Parathyroid adenoma (tissue), 2 donors: ENCODE results near the gene KCNH5.

Source experiments
- H2AFZ ChIP-seq: fragments of 300-600 bp; sonication (generic); one replicate; pipeline ENCODE4 v1.7.0; 2017; ENCODE audit warnings: antibody characterized with exemption, mild to moderate bottlenecking
- H3K27ac ChIP-seq: fragments of 300-600 bp; sonication (generic); one replicate; pipeline ENCODE4 v1.7.0; 2017
- H3K27me3 ChIP-seq: fragments of 300-600 bp; sonication (generic); one replicate; pipeline ENCODE4 v1.7.0; 2017; ENCODE audit warnings: low read length; ENCODE audit not compliant: control insufficient read depth, insufficient read depth
- H3K36me3 ChIP-seq: fragments of 300-600 bp; sonication (generic); one replicate; pipeline ENCODE4 v1.7.0; 2017; ENCODE audit warnings: low read length; ENCODE audit not compliant: control insufficient read depth, insufficient read depth
- H3K4me1 ChIP-seq: fragments of 300-600 bp; sonication (generic); one replicate; pipeline ENCODE4 v1.7.0; 2017; ENCODE audit warnings: control low read depth
- H3K4me2 ChIP-seq: fragments of 300-600 bp; sonication (generic); one replicate; pipeline ENCODE4 v1.7.0; 2017; ENCODE audit warnings: low read length
- H3K4me3 ChIP-seq: fragments of 300-600 bp; sonication (generic); one replicate; pipeline ENCODE4 v1.7.0; 2017; ENCODE audit warnings: low read depth, low read length
- H3K79me2 ChIP-seq: fragments of 300-600 bp; sonication (generic); one replicate; pipeline ENCODE4 v1.7.0; 2017; ENCODE audit warnings: control low read depth
- H3K9ac ChIP-seq: fragments of 300-600 bp; sonication (generic); one replicate; pipeline ENCODE4 v1.7.0; 2017; ENCODE audit warnings: mild to moderate bottlenecking
- H3K9me3 ChIP-seq: fragments of 300-600 bp; sonication (generic); one replicate; pipeline ENCODE4 v1.7.0; 2017; ENCODE audit warnings: low read length; ENCODE audit not compliant: control insufficient read depth
- CTCF ChIP-seq: fragments of 300-600 bp; sonication (generic); IDR thresholded peaks from one replicate; pipeline ENCODE4 v1.7.0; 2017; ENCODE audit warnings: antibody characterized with exemption, mild to moderate bottlenecking
- donor health status: primary hyperparathyroidism.

Gene KCNH5

GRCh38 chr14:62988967-62989366, 56.3 kb downstream of the KCNH5 start:
- Histone ChIP-seq H3K9ac (no peak overlapping the region), H3K36me3 (no peaks in the 10 kb centered on the region), H3K27me3 (no peaks in the 10 kb centered on the region), H2AFZ (no peak overlapping the region), H3K9me3 (no peaks in the 10 kb centered on the region), H3K79me2 (no peaks in the 10 kb centered on the region), H3K4me3 (no peak overlapping the region), H3K27ac (no peak overlapping the region), H3K4me1 (no peaks in the 10 kb centered on the region), H3K4me2 (no peak overlapping the region)
- TF ChIP-seq CTCF, result no peak

GRCh38 chr14:62983821-62984220, 61.4 kb downstream of the KCNH5 start:
- no peak overlapping the region for H3K4me2 ChIP-seq
- H3K9ac ChIP-seq, result no peak overlapping the region
- H3K27me3 ChIP-seq, result no peaks in the 10 kb centered on the region
- H3K27ac ChIP-seq, result no peak overlapping the region
- no peaks in the 10 kb centered on the region for H3K36me3 ChIP-seq
- no peak overlapping the region for H3K4me3 ChIP-seq
- no peaks in the 10 kb centered on the region for H3K9me3 ChIP-seq
- no peaks in the 10 kb centered on the region for H3K4me1 ChIP-seq
- H3K79me2 ChIP-seq, result no peaks in the 10 kb centered on the region
- TF ChIP-seq CTCF, result no peak
- no peak overlapping the region for H2AFZ ChIP-seq

GRCh38 chr14:62980693-62981092, 64.6 kb downstream of the KCNH5 start:
- TF ChIP-seq CTCF, result no peak
- Histone ChIP-seq H2AFZ (no peak overlapping the region), H3K9me3 (no peaks in the 10 kb centered on the region), H3K9ac (no peak overlapping the region), H3K4me2 (no peak overlapping the region), H3K4me3 (no peak overlapping the region), H3K27me3 (no peaks in the 10 kb centered on the region), H3K36me3 (no peaks in the 10 kb centered on the region), H3K27ac (no peak overlapping the region), H3K79me2 (no peaks in the 10 kb centered on the region), H3K4me1 (no peaks in the 10 kb centered on the region)

GRCh38 chr14:62957562-62957961, 87.7 kb downstream of the KCNH5 start:
- Histone ChIP-seq H3K9ac (no peak overlapping the region), H3K27me3 (no peaks in the 10 kb centered on the region), H2AFZ (no peak overlapping the region), H3K36me3 (no peaks in the 10 kb centered on the region), H3K4me1 (no peaks in the 10 kb centered on the region), H3K9me3 (no peaks in the 10 kb centered on the region), H3K4me2 (no peak overlapping the region), H3K4me3 (no peak overlapping the region), H3K27ac (no peak overlapping the region), H3K79me2 (no peaks in the 10 kb centered on the region)
- TF ChIP-seq CTCF, result no peak

GRCh38 chr14:62956413-62956812, 88.8 kb downstream of the KCNH5 start:
- Histone ChIP-seq H3K4me2 (no peak overlapping the region), H3K27ac (no peak overlapping the region), H3K9ac (no peak overlapping the region), H3K79me2 (no peaks in the 10 kb centered on the region), H3K9me3 (no peaks in the 10 kb centered on the region), H3K27me3 (no peaks in the 10 kb centered on the region), H3K36me3 (no peaks in the 10 kb centered on the region), H3K4me3 (no peak overlapping the region), H2AFZ (no peak overlapping the region), H3K4me1 (no peaks in the 10 kb centered on the region)
- TF ChIP-seq CTCF, result no peak
